A549 (cell line): ENCODE results near the gene CACNA1E.

ENCODE experiments used
- CTCF ChIP-seq: fragments of >200 bp; sonication (Bioruptor Twin); formaldehyde crosslinking; IDR thresholded peaks from 3 replicates; pipeline ENCODE4 v1.5.1; 2016
- EHMT2 ChIP-seq: fragments of 200-600 bp; sonication (generic); IDR thresholded peaks from 2 replicates; pipeline ENCODE4 v1.6.1; 2016; ENCODE audit warnings: antibody characterized with exemption, low read depth, mild to moderate bottlenecking, moderate library complexity
- EP300 ChIP-seq, 2 experiments: fragments of >200 bp; sonication (Bioruptor Twin); formaldehyde crosslinking; IDR thresholded peaks; 2 replicates in 1 of 2; 3 replicates in 1 of 2; pipeline ENCODE4 v1.6.1; 2016 to 2017
- JUN ChIP-seq, 2 experiments: fragments of >200 bp; sonication (Bioruptor Twin); formaldehyde crosslinking; IDR thresholded peaks; 2 replicates in 1 of 2; 3 replicates in 1 of 2; pipeline ENCODE4 v1.6.1; 2016 to 2017
- KDM5A ChIP-seq: fragments of 200-600 bp; sonication (generic); IDR thresholded peaks from 2 replicates; pipeline ENCODE4 v1.6.1; 2016; ENCODE audit warnings: antibody characterized with exemption, mild to moderate bottlenecking
- NFE2L2 ChIP-seq: fragments of 150-350 bp; conservative IDR thresholded peaks from 2 replicates; pipeline ENCODE4 v1.6.1; 2014; ENCODE audit warnings: low read length
- PHF8 ChIP-seq: fragments of 200-600 bp; sonication (generic); IDR thresholded peaks from 2 replicates; pipeline ENCODE4 v1.6.1; 2016; ENCODE audit warnings: low read depth, mild to moderate bottlenecking, antibody characterized with exemption, moderate library complexity, borderline replicate concordance
- POLR2A ChIP-seq: IDR thresholded peaks from 2 replicates; pipeline ENCODE4 v1.6.1; 2012; ENCODE audit warnings: mild to moderate bottlenecking, low read length
- POLR2AphosphoS2 ChIP-seq: conservative IDR thresholded peaks from 2 replicates; pipeline ENCODE4 v1.6.1; 2012; ENCODE audit warnings: low read length, improper control_type of control experiment, inconsistent platforms
- RFX5 ChIP-seq: fragments of 450-650 bp; IDR thresholded peaks from 2 replicates; pipeline ENCODE4 v1.7.1; 2014; ENCODE audit warnings: antibody characterized with exemption, mild to moderate bottlenecking, moderate library complexity
- SMC3 ChIP-seq: fragments of >200 bp; sonication (Bioruptor Twin); formaldehyde crosslinking; IDR thresholded peaks from 3 replicates; pipeline ENCODE4 v1.6.1; 2018; ENCODE audit warnings: inconsistent platforms
- TP53 ChIP-seq: fragments of 250-450 bp; sonication (Bioruptor Pico); IDR thresholded peaks from 2 replicates; pipeline ENCODE4 v1.5.0; 2021; ENCODE audit warnings: mild to moderate bottlenecking, moderate library complexity
- USF2 ChIP-seq: fragments of 450-650 bp; IDR thresholded peaks from 2 replicates; pipeline ENCODE4 v1.6.1; 2014; ENCODE audit warnings: antibody characterized with exemption

GRCh38 chr1:181514298-181515290, 31.3 kb downstream of the CACNA1E start:
- no peak for TF ChIP-seq POLR2A
- TF ChIP-seq CTCF, result no peak
- no peak for TF ChIP-seq RFX5
- TF ChIP-seq EP300 (IDR thresholded peaks at IDR 0.05), result no peak
- TF ChIP-seq TP53, result no peak
- no peak for TF ChIP-seq EHMT2
- TF ChIP-seq PHF8, result no peak
- no peak for TF ChIP-seq NFE2L2
- no peak for TF ChIP-seq USF2
- no peak for TF ChIP-seq POLR2AphosphoS2
- TF ChIP-seq SMC3, result no peak
- TF ChIP-seq KDM5A, result no peak
- no peak for TF ChIP-seq JUN (IDR thresholded peaks at IDR 0.05)
